Activated CD4-positive, alpha-beta T cell treated with anti-CD3 and anti-CD28 coated beads for 1 hour (primary cell): ENCODE measurements around the gene PLPP1.
"Not testable (repeated sequence)": the region's sequence is repeated elsewhere in the genome, so short reads cannot be mapped to it uniquely, and the experiment has no call there.

Experiments used
- DNase-seq: peaks from one replicate; pipeline ENCODE4 v3.0.0-alpha.2; 2020

Gene PLPP1

GRCh38 chr5:55544341-55544740 lies 9.6 kb upstream of the PLPP1 start:
- no peak for DNase-seq

- DNase-seq = no peak
These were observed 6.4 kb upstream of the PLPP1 start for GRCh38 chr5:55541056-55541635.

GRCh38 chr5:55540525-55540924 lies 5.8 kb upstream of the PLPP1 start:
- DNase-seq = no peak

GRCh38 chr5:55540024-55540423 lies 5.3 kb upstream of the PLPP1 start:
- DNase-seq = no peak

- no peak for DNase-seq
These were observed 3.9 kb upstream of the PLPP1 start for GRCh38 chr5:55538661-55539060.

- not testable (repeated sequence) for DNase-seq
These were observed 2.6 kb upstream of the PLPP1 start for GRCh38 chr5:55537315-55537714.

- DNase-seq = no peak
These were observed 588 bp upstream of the PLPP1 start for GRCh38 chr5:55535199-55535905.

GRCh38 chr5:55533521-55534435 lies 986 bp downstream of the PLPP1 start:
- no peak for DNase-seq

GRCh38 chr5:55530669-55531068 lies 4.1 kb downstream of the PLPP1 start:
- no peak for DNase-seq

GRCh38 chr5:55524816-55525215 lies 9.9 kb downstream of the PLPP1 start:
- no peak for DNase-seq

GRCh38 chr5:55523293-55523692 lies 11.5 kb downstream of the PLPP1 start:
- DNase-seq = no peak

GRCh38 chr5:55521881-55522280 lies 12.9 kb downstream of the PLPP1 start:
- DNase-seq = no peak

GRCh38 chr5:55520117-55520839 lies 14.5 kb downstream of the PLPP1 start:
- DNase-seq = no peak

GRCh38 chr5:55518831-55519390 lies 15.9 kb downstream of the PLPP1 start:
- no peak for DNase-seq

- no peak for DNase-seq
These were observed 17.0 kb downstream of the PLPP1 start for GRCh38 chr5:55517804-55518203.

GRCh38 chr5:55511010-55511409 lies 23.8 kb downstream of the PLPP1 start:
- DNase-seq = no peak

GRCh38 chr5:55510523-55510880 lies 24.3 kb downstream of the PLPP1 start:
- DNase-seq = no peak

GRCh38 chr5:55509796-55510522 lies 24.8 kb downstream of the PLPP1 start:
- DNase-seq = no peak

- DNase-seq = no peak
These were observed 25.7 kb downstream of the PLPP1 start for GRCh38 chr5:55509097-55509496.

GRCh38 chr5:55507574-55507973 lies 27.2 kb downstream of the PLPP1 start:
- DNase-seq = no peak

- not testable (repeated sequence) for DNase-seq
These were observed 29.1 kb downstream of the PLPP1 start for GRCh38 chr5:55505711-55506110.

- DNase-seq = not testable (repeated sequence)
These were observed 30.8 kb downstream of the PLPP1 start for GRCh38 chr5:55503917-55504316.
